ENCODE measurements around the gene TRIB2. TPM values are rescaled to one million over a fixed set of nuclear protein-coding genes. Genes with fewer than 3 reads are reported as not detected.
A peak's percentile ranks its signal among the peaks of the same experiment; 100 is the strongest.

TRIB2 gene
- total and polyA plus RNA-seq, 10 donors = 45.5 to 216 (median 120) TPM

GRCh38 chr2:12719400-12720277 is 2.9 kb downstream of the TRIB2 start:
- Histone ChIP-seq H3K4me1 (peaks cover 15 to 86% (median 53%) of the 10 kb centered on the region in 6 donors), H3K27me3 (replicated peaks in 1 of 7) (peaks cover 0 to 36% (median 6%) of the 10 kb centered on the region in 7 donors), H3K36me3 (peaks cover 0 to 18% (median 4%) of the 10 kb centered on the region in 6 donors), H3K9me3 (no peaks in the 10 kb centered on the region), H3K27ac (peak overlapping the region; percentile 84 to 97 (median 96)), H3K4me3 (peak overlapping the region; percentile 52 to 92 (median 78))
- WGBS, 5 donors = 39 to 50% (median 40%) methylated on average over 9 of the region's 9 CpGs
- no peak for TF ChIP-seq POLR2AphosphoS5 (IDR thresholded peaks at IDR 0.05)
- no peak for TF ChIP-seq CTCF (IDR thresholded peaks at IDR 0.05 in 8 of 11, conservative IDR thresholded peaks at IDR 0.05 in 3 of 11)
- no peak for TF ChIP-seq POLR2A (IDR thresholded peaks at IDR 0.05)
- intact Hi-C loops (cut with DNase I; ENCODE audit: low total_unique reads) = loop anchor here (5.0 kb wide), 3 partner anchors 213 to 892 kb away; no protein-coding TSS in a partner anchor
- DNase-seq = no peak

GRCh38 chr2:12720278-12720620 is 3.5 kb downstream of the TRIB2 start:
- intact Hi-C loops (cut with DNase I; ENCODE audit: low total_unique reads) = loop anchor here (5.0 kb wide), 2 partner anchors 212 to 287 kb away; no protein-coding TSS in a partner anchor
- Histone ChIP-seq H3K4me1 (peaks cover 12 to 86% (median 53%) of the 10 kb centered on the region in 6 donors), H3K27ac (peak overlapping the region in 7 of 8 donors; percentile 95 to 97 (median 96)), H3K36me3 (peaks cover 0 to 24% (median 5%) of the 10 kb centered on the region in 6 donors), H3K9me3 (no peaks in the 10 kb centered on the region), H3K4me3 (peak overlapping the region; percentile 52 to 92 (median 78)), H3K27me3 (replicated peaks in 1 of 7) (peaks cover 0 to 36% (median 6%) of the 10 kb centered on the region in 7 donors)
- DNase-seq = no peak
- 32 to 50% (median 45%) methylated on average over 1 of the region's 1 CpG for WGBS, 5 donors
- no peak for TF ChIP-seq POLR2A (IDR thresholded peaks at IDR 0.05)
- TF ChIP-seq CTCF (IDR thresholded peaks at IDR 0.05 in 8 of 11, conservative IDR thresholded peaks at IDR 0.05 in 3 of 11) = no peak
- no peak for TF ChIP-seq POLR2AphosphoS5 (IDR thresholded peaks at IDR 0.05)

GRCh38 chr2:12720754-12721378 is 4.1 kb downstream of the TRIB2 start:
- WGBS, 5 donors = 46 to 62% (median 52%) methylated on average over 2 of the region's 2 CpGs
- H3K36me3 ChIP-seq = peaks cover 0 to 30% (median 8%) of the 10 kb centered on the region in 6 donors
- DNase-seq = no peak
- H3K27ac ChIP-seq = peak overlapping the region; percentile 24 to 97 (median 96)
- peak overlapping the region; percentile 52 to 92 (median 78) for H3K4me3 ChIP-seq
- H3K9me3 ChIP-seq = no peaks in the 10 kb centered on the region
- intact Hi-C loops (cut with DNase I; ENCODE audit: low total_unique reads) = loop anchor here (5.0 kb wide), 2 partner anchors 211 to 286 kb away; no protein-coding TSS in a partner anchor
- peaks cover 18 to 86% (median 57%) of the 10 kb centered on the region in 6 donors for H3K4me1 ChIP-seq
- H3K27me3 ChIP-seq (replicated peaks in 1 of 7) = peaks cover 0 to 36% (median 6%) of the 10 kb centered on the region in 7 donors
- TF ChIP-seq POLR2A (IDR thresholded peaks at IDR 0.05) (no peak), POLR2AphosphoS5 (IDR thresholded peaks at IDR 0.05) (no peak), CTCF (IDR thresholded peaks at IDR 0.05 in 8 of 11, conservative IDR thresholded peaks at IDR 0.05 in 3 of 11) (no peak)
